ENCODE measurements around the gene OR9I1.

Gene OR9I1, protein sequence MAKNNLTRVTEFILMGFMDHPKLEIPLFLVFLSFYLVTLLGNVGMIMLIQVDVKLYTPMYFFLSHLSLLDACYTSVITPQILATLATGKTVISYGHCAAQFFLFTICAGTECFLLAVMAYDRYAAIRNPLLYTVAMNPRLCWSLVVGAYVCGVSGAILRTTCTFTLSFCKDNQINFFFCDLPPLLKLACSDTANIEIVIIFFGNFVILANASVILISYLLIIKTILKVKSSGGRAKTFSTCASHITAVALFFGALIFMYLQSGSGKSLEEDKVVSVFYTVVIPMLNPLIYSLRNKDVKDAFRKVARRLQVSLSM

GRCh38 chr11:58125469-58125868, at the start of gene OR9I1:
Gene OR9I1 (minus strand): TSS chr11:58125530. CDS start chr11:58119444, 6,086 bp downstream.
- no peak for DNase-seq

DNA sequence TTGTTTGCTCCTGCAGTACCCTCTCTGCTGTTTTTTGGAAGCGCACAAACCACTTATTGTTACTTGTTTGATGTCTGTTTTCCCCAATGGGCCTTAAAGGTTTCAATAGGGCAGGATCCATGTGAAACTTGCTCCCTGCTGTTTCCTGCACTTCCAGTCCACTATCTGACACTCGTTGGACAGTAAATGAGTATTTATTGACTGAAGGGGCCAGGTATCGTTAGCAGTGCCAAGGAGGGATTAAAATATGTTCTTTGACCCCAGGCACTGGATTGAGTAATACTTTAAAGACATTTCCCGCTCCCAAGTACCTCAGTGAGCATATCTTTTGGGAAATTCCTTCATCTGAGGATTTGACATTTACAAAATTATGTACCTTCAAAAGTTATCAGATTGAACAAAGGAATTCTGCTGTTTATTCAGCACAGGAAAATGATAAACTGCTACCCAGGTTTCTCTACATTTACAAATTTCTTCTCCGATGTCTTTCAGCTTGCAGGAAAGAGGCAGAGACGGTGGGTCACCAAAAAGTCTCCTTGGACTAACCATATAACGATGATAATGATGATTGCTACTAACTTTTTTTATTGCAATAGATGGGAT, 40.3 kb upstream of the OR9I1 start:
- no peak for DNase-seq

DNA sequence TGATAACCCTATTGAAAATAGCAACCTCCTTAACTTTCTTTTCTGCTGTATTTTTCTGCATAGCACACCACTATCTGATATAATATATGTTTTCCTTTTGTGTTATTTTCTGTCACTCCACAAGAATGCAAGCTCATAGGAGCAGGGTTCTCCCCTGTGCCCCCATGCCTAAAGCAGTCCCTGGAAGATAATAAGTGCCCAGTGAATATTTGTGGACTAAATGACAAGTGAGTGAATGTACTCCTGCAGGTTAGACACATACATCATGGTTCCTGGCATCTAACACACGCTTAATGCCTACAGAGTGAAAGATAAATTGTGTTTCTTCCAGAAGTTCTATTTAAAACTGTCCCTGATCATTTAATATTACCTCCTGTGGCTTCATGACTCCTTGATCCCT, 39.7 kb upstream of the OR9I1 start:
- no peak for DNase-seq

DNA sequence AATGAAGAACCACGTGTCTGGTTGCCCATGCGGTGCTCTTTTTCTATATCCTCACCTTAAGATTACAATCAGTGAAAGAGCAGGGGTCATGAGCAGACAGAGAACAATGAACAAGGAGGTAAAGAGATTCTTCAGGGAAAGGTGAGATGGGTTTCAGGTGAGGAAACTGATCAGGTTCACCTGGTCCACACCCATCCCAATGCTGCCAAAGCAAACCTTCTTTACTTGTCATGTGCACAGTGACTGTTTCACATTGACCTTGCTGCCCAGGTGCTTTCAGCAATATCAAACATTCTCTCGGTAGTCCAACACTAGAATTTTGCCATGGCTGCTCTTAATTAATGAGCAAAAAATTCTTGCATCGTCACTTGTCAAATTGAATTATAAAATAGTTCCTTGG, 39.1 kb upstream of the OR9I1 start:
- no peak for DNase-seq

DNA sequence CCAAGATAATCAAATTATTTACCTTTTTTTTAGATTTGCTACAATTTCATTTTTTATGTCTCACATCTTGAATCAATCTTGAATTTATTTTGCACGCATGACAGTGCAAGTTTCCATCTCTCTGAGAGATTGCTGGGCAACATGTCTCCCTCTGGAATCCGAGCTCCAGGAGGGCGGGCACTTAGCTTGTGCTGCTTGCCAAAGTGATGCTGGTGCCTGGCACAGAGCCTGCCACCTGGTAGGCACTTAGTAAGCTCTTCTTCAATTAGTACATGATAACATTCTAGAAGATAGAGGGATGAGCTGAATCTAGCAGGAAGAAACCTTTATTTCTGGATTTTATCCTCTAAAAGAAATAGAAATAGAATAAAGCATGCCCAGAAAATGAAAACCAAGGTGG, 27.5 kb upstream of the OR9I1 start:
- no peak for DNase-seq

- no peak for DNase-seq
These were observed 17.4 kb upstream of the OR9I1 start for GRCh38 chr11:58142761-58143160.

- no peak for DNase-seq
These were observed 9.8 kb upstream of the OR9I1 start for GRCh38 chr11:58135171-58135570.

DNA sequence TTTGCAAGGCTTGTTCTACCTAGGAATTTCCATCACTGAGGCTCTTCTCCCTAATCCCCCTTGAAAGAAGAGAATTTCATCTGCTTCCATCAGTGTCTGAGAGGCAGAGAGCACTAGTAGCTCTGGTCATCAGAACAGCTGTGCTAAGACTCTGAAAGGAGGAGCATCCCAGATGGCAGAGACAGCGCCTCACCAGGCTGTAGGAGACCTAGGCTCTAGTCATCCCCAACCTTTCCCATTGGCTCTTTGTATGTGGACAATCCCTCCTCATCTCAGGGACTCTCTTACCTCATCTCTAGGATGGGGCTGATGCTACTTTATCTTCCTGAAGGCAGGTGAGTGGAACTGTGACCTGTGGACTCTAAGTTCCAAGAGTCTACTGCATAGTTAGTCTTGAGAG, 8.8 kb upstream of the OR9I1 start:
- DNase-seq: no peak

DNA sequence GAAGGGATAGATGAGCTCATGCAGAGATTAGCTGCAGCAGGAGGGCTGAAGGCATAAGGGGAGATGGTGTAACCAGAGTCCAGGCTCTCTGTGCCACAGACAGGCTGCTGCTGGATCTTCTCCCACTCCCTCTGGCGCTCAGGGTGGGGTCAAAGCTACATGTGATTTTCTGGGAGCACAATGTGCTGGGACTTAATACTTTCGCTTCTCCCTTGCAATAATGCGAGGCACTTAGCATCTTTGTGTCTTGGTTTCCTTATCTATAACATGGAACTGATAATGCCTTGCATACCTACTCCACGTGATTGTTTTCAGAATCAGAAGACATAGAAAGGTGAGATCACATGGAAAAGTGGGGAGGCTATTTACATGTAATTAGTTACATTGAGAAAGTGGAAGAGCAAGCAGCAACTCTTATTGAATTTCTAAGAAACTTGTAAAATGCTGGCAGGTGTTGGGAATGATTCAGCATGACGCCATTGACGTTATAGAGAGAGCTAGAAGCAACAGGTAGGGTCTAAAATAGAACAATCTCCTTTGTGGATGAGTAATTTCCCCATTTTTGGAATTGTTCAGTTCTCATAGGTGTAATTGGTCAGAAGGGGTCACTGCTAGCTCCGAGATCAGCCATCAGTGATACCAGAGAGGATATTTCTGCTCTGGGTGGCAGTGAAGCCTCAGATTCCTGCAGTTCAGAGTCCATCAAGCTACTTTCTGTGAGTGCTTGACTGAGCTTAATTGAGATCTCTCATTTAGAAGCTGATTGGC, 8.2 kb upstream of the OR9I1 start:
- no peak for DNase-seq

DNA sequence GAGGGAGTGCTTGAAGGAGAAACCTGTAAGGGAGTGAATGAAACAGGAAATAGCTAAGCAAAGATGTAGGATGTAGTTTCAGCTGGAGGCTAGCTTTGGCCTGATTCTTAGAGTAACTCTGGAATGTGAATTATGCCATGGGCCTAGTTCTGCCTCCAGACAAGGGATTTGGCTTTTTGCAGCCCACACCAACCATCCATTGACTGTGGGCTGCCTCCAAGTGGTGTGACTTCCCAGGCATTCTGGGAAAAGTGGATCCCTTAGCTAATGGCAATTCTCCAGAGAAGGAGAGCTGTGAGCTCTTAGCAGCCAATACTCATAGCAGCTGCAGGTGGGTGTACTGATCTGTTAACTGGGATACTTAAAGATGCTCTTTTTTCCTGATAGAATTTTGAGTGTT, 2.0 kb upstream of the OR9I1 start:
- DNase-seq: no peak

DNA sequence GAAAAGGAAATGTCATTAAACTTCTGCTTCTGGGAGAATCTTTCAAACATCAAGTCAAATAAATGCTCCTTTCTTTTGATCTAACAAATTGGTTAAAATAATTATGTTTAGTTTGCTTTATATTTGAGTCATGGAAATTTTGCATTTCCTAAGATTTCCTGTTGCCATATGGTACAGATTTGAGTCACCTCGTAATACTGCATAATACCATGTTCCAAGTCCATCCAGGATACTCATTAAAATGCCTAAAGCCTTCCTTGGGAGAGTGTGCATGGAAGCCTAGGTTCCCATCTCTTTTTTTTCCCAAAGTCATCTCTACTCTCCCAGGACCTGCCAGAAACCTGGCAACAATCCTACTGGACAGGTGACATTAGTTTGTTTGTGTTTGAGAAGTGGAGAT, 4.2 kb downstream of the OR9I1 start:
- no peak for DNase-seq

DNA sequence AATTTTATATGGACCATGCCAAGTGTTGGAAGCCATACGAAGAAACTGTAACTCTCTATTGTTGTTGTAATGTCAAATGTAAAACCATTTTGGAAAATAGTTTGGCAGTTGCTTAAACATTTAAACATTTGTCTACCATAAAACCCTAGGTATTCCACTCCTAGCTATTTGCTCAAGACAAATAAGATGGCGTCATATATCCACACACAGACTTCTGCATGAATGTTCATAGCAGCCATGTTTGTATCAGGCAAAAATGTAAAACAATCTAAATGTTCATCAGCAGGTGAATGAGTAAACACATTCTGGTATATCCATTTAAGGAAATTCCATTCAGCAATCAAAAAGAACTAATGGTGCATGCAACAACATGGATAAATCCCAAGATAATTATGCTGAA, 27.9 kb downstream of the OR9I1 start:
- no peak for DNase-seq

GRCh38 chr11:58086528-58086927, 38.8 kb downstream of the OR9I1 start:
- no peak for DNase-seq

GRCh38 chr11:58075781-58076180, 49.5 kb downstream of the OR9I1 start:
- DNase-seq: no peak

DNA sequence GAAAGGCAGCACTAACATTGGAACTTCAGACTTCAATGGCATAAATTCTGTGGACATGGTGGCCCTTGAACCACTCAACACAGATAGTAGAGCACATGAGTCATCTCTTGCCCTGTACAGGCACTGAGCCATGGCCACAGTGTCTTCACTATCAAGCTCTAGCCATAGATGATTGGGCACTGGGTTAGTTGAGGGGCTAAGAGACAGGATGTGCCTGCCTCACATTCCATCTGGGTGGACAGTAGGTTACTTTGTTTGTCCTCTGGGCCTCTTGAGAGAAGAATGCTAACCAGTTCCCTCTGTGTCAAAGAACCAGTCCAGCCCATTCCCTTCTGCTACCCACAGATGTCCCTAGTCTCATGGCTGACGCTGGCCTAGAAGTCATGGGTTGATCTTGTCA, 54.7 kb downstream of the OR9I1 start:
- no peak for DNase-seq

- DNase-seq: no peak
These were observed 56.7 kb downstream of the OR9I1 start for GRCh38 chr11:58068655-58069054.

DNA sequence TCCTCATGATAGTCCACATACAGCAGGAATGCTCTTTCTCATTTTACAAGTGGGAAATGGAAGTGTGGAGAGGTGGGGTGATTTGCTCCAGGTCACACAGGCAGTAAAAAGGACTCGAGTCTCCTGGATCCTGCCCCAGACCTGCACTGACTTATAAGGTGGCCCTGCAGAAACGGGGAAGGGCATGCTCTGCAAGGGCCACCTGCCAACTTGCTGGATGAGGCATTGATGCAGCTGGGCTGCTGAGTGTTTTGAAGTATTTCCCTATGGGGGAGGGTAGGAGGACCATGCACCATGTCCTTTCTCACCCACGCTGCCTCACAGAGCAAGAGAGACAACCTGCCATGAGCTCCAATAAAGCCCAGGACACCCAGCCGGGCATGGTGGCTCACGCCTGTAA, 57.6 kb downstream of the OR9I1 start:
- no peak for DNase-seq
